COR-L47 (cell line): ENCODE measurements around the gene RTCA.
"Not testable (repeated sequence)": the region's sequence is repeated elsewhere in the genome, so short reads cannot be mapped to it uniquely, and the experiment has no call there.

Source experiments
- DNase-seq: peaks from one replicate; lab custom pipeline; 2025; lab: John Stamatoyannopoulos, UW

The RTCA gene

DNA sequence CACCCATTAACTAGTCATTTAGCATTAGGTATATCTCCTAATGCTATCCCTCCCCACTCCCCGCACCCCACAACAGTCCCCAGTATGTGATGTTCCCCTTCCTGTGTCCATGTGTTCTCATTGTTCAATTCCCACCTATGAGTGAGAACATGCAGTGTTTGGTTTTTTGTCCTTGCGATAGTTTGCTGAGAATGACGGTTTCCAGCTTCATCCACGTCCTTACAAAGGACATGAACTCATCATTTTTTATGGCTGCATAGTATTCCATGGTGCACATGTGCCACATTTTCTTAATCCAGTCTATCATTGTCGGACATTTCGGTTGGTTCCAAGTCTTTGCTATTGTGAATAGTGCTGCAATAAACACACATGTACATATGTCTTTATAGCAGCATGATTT lies 7.6 kb upstream of the RTCA start:
- DNase-seq = not testable (repeated sequence)

- DNase-seq = no peak
Observed at GRCh38 chr1:100261686-100262085, 4.3 kb upstream of the RTCA start.

DNA sequence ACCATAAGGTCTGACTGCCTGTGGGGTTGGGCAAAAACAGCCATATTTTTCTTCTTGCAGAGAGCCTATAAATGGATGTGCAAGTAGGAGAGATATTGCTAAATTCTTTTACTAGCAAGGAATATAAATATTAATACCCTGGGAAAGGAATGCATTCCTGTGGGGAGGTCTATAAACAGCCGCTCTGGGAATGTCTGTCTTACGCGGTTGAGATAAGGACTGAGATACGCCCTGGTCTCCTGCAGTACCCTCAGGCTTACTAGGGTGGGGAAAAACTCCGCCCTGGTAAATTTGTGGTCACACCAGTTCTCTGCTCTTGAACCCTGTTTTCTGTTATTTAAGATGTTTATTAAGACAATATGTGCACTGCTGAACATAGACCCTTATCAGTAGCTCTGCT lies 1.9 kb upstream of the RTCA start:
- DNase-seq = not testable (repeated sequence)

- DNase-seq = peak; percentile 31
Observed at GRCh38 chr1:100265562-100265930, 470 bp upstream of the RTCA start.

DNA sequence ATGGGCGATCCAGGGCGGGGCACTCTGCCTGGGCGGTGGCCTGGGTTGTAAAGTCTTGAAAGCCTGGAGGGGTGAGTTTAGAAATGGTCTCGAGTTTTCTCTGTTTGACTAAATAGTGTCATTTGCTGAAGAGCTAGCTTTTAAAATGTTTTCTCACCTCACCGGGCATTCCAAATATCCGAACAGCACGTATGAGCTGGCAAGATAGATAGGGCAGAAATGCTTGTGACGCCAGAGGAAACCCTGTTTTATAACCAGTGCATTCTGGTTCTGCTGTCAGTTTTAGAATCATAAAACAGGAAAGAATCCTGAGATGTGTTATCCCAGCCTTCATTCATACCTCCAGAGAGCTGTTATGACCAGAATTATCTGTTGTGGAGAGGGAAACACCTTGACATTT lies 725 bp downstream of the RTCA start:
- no peak for DNase-seq

- no peak for DNase-seq
Observed at GRCh38 chr1:100267284-100267683, 1.3 kb downstream of the RTCA start.

DNA sequence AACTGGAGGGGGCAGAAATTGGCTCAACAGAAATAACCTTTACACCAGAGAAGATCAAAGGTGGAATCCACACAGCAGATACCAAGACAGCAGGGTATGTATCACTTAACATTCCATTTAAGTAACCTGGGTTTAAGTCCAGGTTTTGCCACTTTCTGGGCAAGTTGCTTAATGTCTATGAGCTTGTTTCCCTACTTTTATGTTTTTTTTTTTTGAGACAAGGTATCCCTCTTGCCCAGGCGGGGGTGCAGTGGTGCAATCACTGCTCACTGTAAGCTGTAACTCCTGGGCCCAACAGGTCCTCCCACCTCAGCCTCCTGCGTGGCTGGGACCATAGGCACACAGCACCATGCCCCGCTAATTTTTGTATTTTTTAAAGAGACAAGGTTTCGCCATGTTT lies 2.2 kb downstream of the RTCA start:
- DNase-seq = no peak

DNA sequence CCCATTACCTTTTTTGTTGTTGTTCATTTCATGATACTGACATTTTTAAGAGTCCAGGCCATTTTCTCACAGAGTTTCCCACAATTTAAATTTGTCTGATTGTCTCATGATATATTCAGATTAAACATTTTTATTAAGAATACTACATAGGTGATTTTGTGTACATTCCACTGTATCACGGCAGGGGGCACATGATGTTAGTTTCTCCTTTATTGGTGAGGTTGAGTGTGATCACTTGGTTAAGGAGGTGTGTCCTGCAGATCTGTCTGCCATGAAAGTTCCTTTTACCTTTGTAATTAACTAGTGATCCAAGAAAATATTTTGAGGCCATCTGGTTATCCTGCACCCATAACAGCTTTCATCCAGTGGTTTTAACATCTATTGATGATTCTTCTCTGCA lies 11.8 kb downstream of the RTCA start:
- DNase-seq = no peak

- DNase-seq = no peak
Observed at GRCh38 chr1:100279358-100279923, 13.4 kb downstream of the RTCA start.

DNA sequence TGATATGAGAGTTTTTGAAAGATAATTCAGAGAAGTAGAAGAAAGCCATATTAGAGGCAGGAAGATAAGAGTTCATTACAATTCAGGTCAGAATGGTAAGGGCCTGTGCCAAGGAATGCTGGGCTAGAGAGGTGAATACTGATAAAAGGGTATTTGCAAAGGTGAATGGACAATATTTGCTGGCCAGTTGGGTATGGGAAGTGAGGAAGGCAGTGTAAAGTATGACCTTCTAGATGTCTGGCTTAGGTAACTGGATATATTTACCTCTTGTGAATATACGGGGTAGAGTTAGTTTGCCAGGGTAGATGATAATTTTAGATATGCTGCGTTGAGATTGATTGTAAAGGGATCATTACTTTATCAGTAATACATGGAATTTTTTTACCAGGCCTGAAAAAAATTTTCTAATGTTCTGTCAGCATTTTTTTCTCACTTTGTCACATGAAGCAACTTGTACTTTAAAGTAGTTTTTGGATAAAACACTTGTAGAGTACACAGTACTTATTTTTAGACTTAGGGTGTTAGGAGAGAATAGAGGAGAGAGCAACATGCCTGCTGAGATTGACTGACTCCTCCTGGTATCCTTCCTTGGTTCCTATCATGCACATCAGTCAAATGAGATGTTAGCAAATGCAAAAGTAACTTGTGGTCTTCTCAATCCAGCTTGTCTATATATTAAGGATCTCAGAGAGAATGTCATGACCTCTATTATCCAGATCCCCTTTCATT lies 14.1 kb downstream of the RTCA start:
- no peak for DNase-seq

DNA sequence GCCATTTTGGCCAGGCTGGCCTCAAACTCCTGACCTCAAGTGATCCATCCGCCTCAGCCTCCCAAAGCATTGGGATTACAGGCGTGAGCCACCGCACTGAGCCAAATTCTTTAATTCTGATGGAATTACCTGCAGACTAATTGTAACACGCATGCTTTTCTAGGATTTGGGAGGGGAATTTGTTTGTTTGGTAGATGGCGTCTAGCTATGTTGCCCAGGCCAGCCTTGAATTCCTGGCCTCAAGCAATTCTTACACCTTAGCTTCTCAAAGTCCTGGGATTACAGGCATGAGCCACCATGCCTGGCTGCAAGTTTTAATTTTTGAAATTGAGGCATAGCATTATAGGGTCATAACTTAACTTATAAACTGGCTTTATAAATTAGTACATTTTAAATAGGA lies 18.6 kb downstream of the RTCA start:
- no peak for DNase-seq

- DNase-seq = no peak
Observed at GRCh38 chr1:100287162-100287561, 21.1 kb downstream of the RTCA start.

DNA sequence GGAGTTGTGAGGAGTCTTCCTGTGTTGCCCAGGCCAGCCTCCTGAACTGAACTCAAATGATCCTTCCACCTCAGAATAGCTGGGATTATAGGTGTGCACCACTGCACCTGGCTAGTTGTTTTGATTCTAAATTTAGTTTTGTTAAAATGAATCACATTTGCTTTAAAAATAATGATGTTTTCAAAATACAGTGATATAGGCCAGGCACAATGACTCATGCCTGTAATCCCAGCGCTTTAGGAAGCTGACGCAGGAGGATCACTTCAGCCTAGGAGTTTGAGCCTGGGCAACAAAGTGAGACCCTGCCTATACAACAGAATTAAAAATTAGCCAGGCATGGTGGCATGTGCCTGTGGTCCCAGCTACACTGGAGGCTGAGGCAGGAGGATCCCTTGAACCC lies 24.3 kb downstream of the RTCA start:
- no peak for DNase-seq

- DNase-seq = no peak
Observed at GRCh38 chr1:100292711-100293110, 26.7 kb downstream of the RTCA start.

- no peak for DNase-seq
Observed at GRCh38 chr1:100296140-100296539, 30.1 kb downstream of the RTCA start.

DNA sequence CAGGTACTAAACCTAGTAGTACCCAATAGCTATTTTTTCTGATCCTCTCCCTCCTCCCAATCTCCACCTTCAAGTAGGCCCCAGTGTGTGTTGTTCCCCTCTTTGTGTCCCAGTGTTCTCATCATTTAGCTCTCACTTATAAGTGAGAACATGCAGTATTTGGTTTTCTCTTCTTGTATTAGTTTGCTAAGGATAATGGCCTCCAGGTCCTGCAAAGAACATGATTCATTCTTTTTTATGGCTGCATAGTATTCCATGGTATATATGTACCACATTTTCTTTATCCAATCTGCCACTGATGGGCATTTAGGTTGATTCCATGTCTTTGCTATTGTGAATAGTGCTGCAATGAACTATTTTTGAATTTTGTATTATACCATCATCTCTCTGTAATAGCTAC lies 31.0 kb downstream of the RTCA start:
- not testable (repeated sequence) for DNase-seq

- no peak for DNase-seq
Observed at GRCh38 chr1:100298512-100298911, 32.5 kb downstream of the RTCA start.

DNA sequence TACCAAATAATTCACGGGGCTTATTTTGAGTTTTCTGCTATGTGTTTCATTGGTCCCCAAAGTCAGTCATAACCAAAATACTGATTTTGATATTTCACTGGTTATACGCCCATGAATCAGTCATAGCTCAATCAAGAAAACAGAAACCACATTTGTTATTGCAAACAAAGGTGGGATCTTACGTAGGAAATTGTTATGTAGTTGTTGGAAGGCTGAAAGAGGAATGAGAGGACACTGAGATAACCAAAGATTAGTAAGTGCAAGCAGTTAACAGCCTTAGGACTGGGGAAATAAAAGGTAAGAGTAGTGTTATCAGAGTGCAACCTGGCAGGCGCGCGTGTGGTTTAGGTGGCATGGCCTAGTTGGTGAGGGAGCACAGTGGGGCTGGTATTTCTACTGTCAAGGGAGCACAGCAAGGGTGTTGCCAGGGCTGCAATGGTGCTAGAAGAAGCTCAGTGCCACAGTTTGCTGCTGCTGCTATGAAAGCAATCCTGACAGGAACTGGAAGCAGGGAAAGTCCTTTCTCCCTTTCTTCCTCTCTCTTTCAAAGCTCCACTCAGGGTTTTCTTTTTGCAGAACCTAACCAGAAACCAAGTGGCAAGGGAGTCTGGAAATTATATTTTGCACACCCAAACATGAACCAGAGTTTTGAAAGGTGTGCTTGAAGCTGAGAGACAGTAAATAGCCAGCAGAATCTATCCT lies 33.7 kb downstream of the RTCA start:
- DNase-seq = no peak

DNA sequence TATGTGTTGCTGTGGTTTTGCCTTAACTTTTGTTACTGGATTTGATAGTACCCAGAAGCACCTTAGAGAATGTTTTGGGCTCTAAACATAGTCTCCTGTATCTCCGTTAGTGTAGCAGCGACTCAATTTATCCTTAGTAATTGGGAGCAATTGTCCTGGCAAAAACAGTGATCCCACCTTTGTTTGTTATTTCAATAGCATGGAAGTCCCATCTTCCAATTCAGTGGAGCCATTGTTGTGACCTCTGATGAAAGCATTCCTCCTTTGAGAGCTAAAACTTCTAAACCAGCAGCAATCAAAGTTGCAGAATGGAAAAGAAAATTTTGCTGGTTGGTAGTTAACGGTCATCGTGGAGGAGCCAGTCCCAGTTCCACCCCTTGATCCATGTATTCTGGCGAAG lies 34.7 kb downstream of the RTCA start:
- no peak for DNase-seq

- DNase-seq = no peak
Observed at GRCh38 chr1:100302739-100303138, 36.7 kb downstream of the RTCA start.

GRCh38 chr1:100304227-100304626 lies 38.2 kb downstream of the RTCA start:
- DNase-seq = no peak

- no peak for DNase-seq
Observed at GRCh38 chr1:100304921-100305320, 38.9 kb downstream of the RTCA start.

- DNase-seq = no peak
Observed at GRCh38 chr1:100305954-100306353, 39.9 kb downstream of the RTCA start.
